ENCODE data around the gene ASTN2.

The ASTN2 gene

GRCh38 chr9:117063721-117064471, 351.0 kb downstream of the ASTN2 start:
- H3K9me3 ChIP-seq (ENCODE audit: insufficient read depth, low read length, severe bottlenecking), result no peaks in the 10 kb centered on the region
- no peaks in the 10 kb centered on the region for H3K36me3 ChIP-seq (ENCODE audit: insufficient read depth, low read length)
- H2AFZ ChIP-seq (ENCODE audit: low read depth, low read length), result no peak overlapping the region
- no peaks in the 10 kb centered on the region for H3K27me3 ChIP-seq (ENCODE audit: insufficient read depth, low read length, poor library complexity)
- TF ChIP-seq CTCF (IDR thresholded peaks at IDR 0.05; ENCODE audit: borderline replicate concordance, extremely low read depth, low read length, poor library complexity, severe bottlenecking), result no peak
- no peaks in the 10 kb centered on the region for H3K79me2 ChIP-seq (ENCODE audit: insufficient read depth, low read length)
- H3K27ac ChIP-seq (ENCODE audit: low read length), result no peak overlapping the region
- no peak overlapping the region for H3K4me3 ChIP-seq (ENCODE audit: low read depth in 1 of 2, low read length in 2 of 2)
- H3K4me1 ChIP-seq (ENCODE audit: insufficient read depth, low read length), result no peaks in the 10 kb centered on the region
- H4K20me1 ChIP-seq (ENCODE audit: insufficient read depth, low read length), result no peaks in the 10 kb centered on the region
- ATAC-seq (ENCODE audit: insufficient read depth, low read depth), result no peak
- DNase-seq, result no peak
- H3K4me2 ChIP-seq (ENCODE audit: insufficient read depth, low read length), result no peak overlapping the region
- H3K9ac ChIP-seq (ENCODE audit: low read depth, low read length), result no peak overlapping the region

- TF ChIP-seq CTCF (IDR thresholded peaks at IDR 0.05; ENCODE audit: borderline replicate concordance, extremely low read depth, low read length, poor library complexity, severe bottlenecking) (no peak), EZH2 (IDR thresholded peaks at IDR 0.05; ENCODE audit: borderline replicate concordance, low read depth, low read length, severe bottlenecking) (no peak)
- no peaks in the 10 kb centered on the region for H3K36me3 ChIP-seq (ENCODE audit: insufficient read depth, low read length)
- H3K27ac ChIP-seq (ENCODE audit: low read length), result no peak overlapping the region
- no peaks in the 10 kb centered on the region for H3K4me1 ChIP-seq (ENCODE audit: insufficient read depth, low read length)
- H3K79me2 ChIP-seq (ENCODE audit: insufficient read depth, low read length), result no peaks in the 10 kb centered on the region
- no peak overlapping the region for H3K9ac ChIP-seq (ENCODE audit: low read depth, low read length)
- H4K20me1 ChIP-seq (ENCODE audit: insufficient read depth, low read length), result no peaks in the 10 kb centered on the region
- H3K4me3 ChIP-seq (ENCODE audit: low read depth in 1 of 2, low read length in 2 of 2), result no peak overlapping the region
- no peaks in the 10 kb centered on the region for H3K27me3 ChIP-seq (ENCODE audit: insufficient read depth, low read length, poor library complexity)
- no peak overlapping the region for H2AFZ ChIP-seq (ENCODE audit: low read depth, low read length)
- H3K9me3 ChIP-seq (ENCODE audit: insufficient read depth, low read length, severe bottlenecking), result no peaks in the 10 kb centered on the region
- DNase-seq, result no peak
- H3K4me2 ChIP-seq (ENCODE audit: insufficient read depth, low read length), result no peak overlapping the region
- no peak for ATAC-seq (ENCODE audit: insufficient read depth, low read depth)
These were observed 353.9 kb downstream of the ASTN2 start for GRCh38 chr9:117060963-117061362.

GRCh38 chr9:117050007-117050406, 364.9 kb downstream of the ASTN2 start:
- Histone ChIP-seq H3K79me2 (ENCODE audit: insufficient read depth, low read length) (no peaks in the 10 kb centered on the region), H3K27me3 (ENCODE audit: insufficient read depth, low read length, poor library complexity) (no peaks in the 10 kb centered on the region), H3K9me3 (ENCODE audit: insufficient read depth, low read length, severe bottlenecking) (no peaks in the 10 kb centered on the region), H3K4me2 (ENCODE audit: insufficient read depth, low read length) (no peak overlapping the region), H3K27ac (ENCODE audit: low read length) (no peak overlapping the region), H3K36me3 (ENCODE audit: insufficient read depth, low read length) (no peaks in the 10 kb centered on the region), H2AFZ (ENCODE audit: low read depth, low read length) (no peak overlapping the region), H4K20me1 (ENCODE audit: insufficient read depth, low read length) (no peaks in the 10 kb centered on the region), H3K4me1 (ENCODE audit: insufficient read depth, low read length) (no peaks in the 10 kb centered on the region), H3K9ac (ENCODE audit: low read depth, low read length) (no peak overlapping the region), H3K4me3 (ENCODE audit: low read depth in 1 of 2, low read length in 2 of 2) (no peak overlapping the region)
- no peak for ATAC-seq (ENCODE audit: insufficient read depth, low read depth)
- no peak for DNase-seq
- TF ChIP-seq EZH2 (IDR thresholded peaks at IDR 0.05; ENCODE audit: borderline replicate concordance, low read depth, low read length, severe bottlenecking) (no peak), CTCF (IDR thresholded peaks at IDR 0.05; ENCODE audit: borderline replicate concordance, extremely low read depth, low read length, poor library complexity, severe bottlenecking) (no peak)

All from DND-41 (cell line).